ENCODE measurements around the gene PCGF3. TPM values are rescaled to one million over a fixed set of nuclear protein-coding genes. Genes with fewer than 3 reads are reported as not detected.

The PCGF3 gene
- total and polyA plus RNA-seq, 2 experiments from 2014 or later, result 21.0 to 26.0 TPM

- in situ Hi-C loops (cut with MboI), result no loop called here
Observed at GRCh38 chr4:671769-672168, 33.9 kb upstream of the PCGF3 start.

GRCh38 chr4:673349-674091, 32.1 kb upstream of the PCGF3 start:
- Histone ChIP-seq H3K27me3 (replicated peaks; ENCODE audit: insufficient read depth) (no peaks in the 10 kb centered on the region), H3F3A (ENCODE audit: insufficient read depth) (no peaks in the 10 kb centered on the region), H3K9me2 (ENCODE audit: insufficient read depth) (no peaks in the 10 kb centered on the region), H3K9ac (peak overlapping the region; percentile 96), H4K20me1 (ENCODE audit: insufficient read depth) (no peaks in the 10 kb centered on the region), H3K4me1 (ENCODE audit: insufficient read depth) (0 out of 2 replicates have a peak, but pooled peaks cover 6% of the 10 kb centered on the region), H2AFZ (peak overlapping the region; percentile 62), H3K9me3 (ENCODE audit: low read depth) (no peaks in the 10 kb centered on the region), H3K4me3 (peak overlapping the region; percentile 83), H3K79me2 (ENCODE audit: insufficient read depth) (peaks cover 27% of the 10 kb centered on the region), H3K36me3 (ENCODE audit: low read depth) (peaks cover 13% of the 10 kb centered on the region; the same call in 1 of the 2 replicates), H3K4me2 (ENCODE audit: unreplicated experiment) (peak overlapping the region; percentile 91), H3K27ac (peak overlapping the region; percentile 23)
- TF ChIP-seq EZH2phosphoT487 (IDR thresholded peaks at IDR 0.05; ENCODE audit: insufficient read depth, low read depth) (no peak), EZH2 (IDR thresholded peaks at IDR 0.05; ENCODE audit: insufficient read depth, poor library complexity, severe bottlenecking) (no peak)
- peak; percentile 74 for DNase-seq
- in situ Hi-C loops (cut with MboI), result no loop called here
- WGBS, 2 experiments (ENCODE audit: low coverage in 1 of 2, low lambda C conversion rate in 2 of 2, missing lambda C conversion rate in 2 of 2), result 8 to 9% methylated on average over 41 to 54 of the region's 55 CpGs

More at GRCh38 chr4:671769-672168, 33.9 kb upstream of the PCGF3 start:
- Histone ChIP-seq H2AFZ (no peak overlapping the region), H3K9me2 (ENCODE audit: insufficient read depth) (no peaks in the 10 kb centered on the region), H4K20me1 (ENCODE audit: insufficient read depth) (no peaks in the 10 kb centered on the region), H3K79me2 (ENCODE audit: insufficient read depth) (peaks cover 27% of the 10 kb centered on the region), H3K27ac (no peak overlapping the region), H3K9ac (no peak overlapping the region), H3F3A (ENCODE audit: insufficient read depth) (no peaks in the 10 kb centered on the region), H3K4me3 (no peak overlapping the region), H3K4me1 (ENCODE audit: insufficient read depth) (0 out of 2 replicates have a peak, but pooled peaks cover 6% of the 10 kb centered on the region), H3K9me3 (ENCODE audit: low read depth) (no peaks in the 10 kb centered on the region), H3K36me3 (ENCODE audit: low read depth) (peaks cover 13% of the 10 kb centered on the region; the same call in 1 of the 2 replicates), H3K4me2 (ENCODE audit: unreplicated experiment) (no peak overlapping the region), H3K27me3 (replicated peaks; ENCODE audit: insufficient read depth) (no peaks in the 10 kb centered on the region)
- WGBS, 2 experiments (ENCODE audit: low coverage in 1 of 2, low lambda C conversion rate in 2 of 2, missing lambda C conversion rate in 2 of 2), result 100% methylated on average over 3 of the region's 3 CpGs
- DNase-seq, result no peak
- TF ChIP-seq EZH2 (IDR thresholded peaks at IDR 0.05; ENCODE audit: insufficient read depth, poor library complexity, severe bottlenecking) (no peak), EZH2phosphoT487 (IDR thresholded peaks at IDR 0.05; ENCODE audit: insufficient read depth, low read depth) (no peak)

GRCh38 chr4:674172-675035, 31.2 kb upstream of the PCGF3 start, which contains the start of the genes ATP5ME and MYL5:
TSS of gene ATP5ME (minus strand) at chr4:674276. CDS start at chr4:674247, 29 bp downstream.
TSS of gene MYL5 (plus strand) at chr4:674542. CDS start at chr4:678027, 3,485 bp downstream.
- H3K4me3 ChIP-seq, result peak within 1 kb of the TSS; percentile 83
- H3K9ac ChIP-seq, result peak within 1 kb of the TSS; percentile 96
- H4K20me1 ChIP-seq (ENCODE audit: insufficient read depth), result no peaks in the 10 kb centered on the region
- H3F3A ChIP-seq (ENCODE audit: insufficient read depth), result no peaks in the 10 kb centered on the region
- H3K27ac ChIP-seq, result peak within 1 kb of the TSS; percentile 77
- peaks cover 13% of the 10 kb centered on the region; the same call in 1 of the 2 replicates for H3K36me3 ChIP-seq (ENCODE audit: low read depth)
- H3K9me2 ChIP-seq (ENCODE audit: insufficient read depth), result no peaks in the 10 kb centered on the region
- peaks cover 27% of the 10 kb centered on the region for H3K79me2 ChIP-seq (ENCODE audit: insufficient read depth)
- no peaks in the 10 kb centered on the region for H3K27me3 ChIP-seq (replicated peaks; ENCODE audit: insufficient read depth)
- DNase-seq, result peak; percentile 98
- 1 to 2% methylated on average over 26 to 64 of the region's 84 CpGs for WGBS, 2 experiments (ENCODE audit: low coverage in 1 of 2, low lambda C conversion rate in 2 of 2, missing lambda C conversion rate in 2 of 2)
- H2AFZ ChIP-seq, result peak within 1 kb of the TSS; percentile 80
- H3K9me3 ChIP-seq (ENCODE audit: low read depth), result no peaks in the 10 kb centered on the region
- H3K4me1 ChIP-seq (ENCODE audit: insufficient read depth), result 0 out of 2 replicates have a peak, but pooled peaks cover 6% of the 10 kb centered on the region
- in situ Hi-C loops (cut with MboI), result no loop called here
- H3K4me2 ChIP-seq (ENCODE audit: unreplicated experiment), result peak within 1 kb of the TSS; percentile 91
- TF ChIP-seq EZH2 (IDR thresholded peaks at IDR 0.05; ENCODE audit: insufficient read depth, poor library complexity, severe bottlenecking) (no peak), EZH2phosphoT487 (IDR thresholded peaks at IDR 0.05; ENCODE audit: insufficient read depth, low read depth) (no peak)

Data from GM23248 (cell line).